Smooth muscle cell (in vitro differentiated cells): ENCODE data around the gene MAT2A. TPM values are rescaled to one million over a fixed set of nuclear protein-coding genes. Genes with fewer than 3 reads are reported as not detected.
"Not testable (repeated sequence)": the region's sequence is repeated elsewhere in the genome, so short reads cannot be mapped to it uniquely, and the experiment has no call there.

Experiments
- DNase-seq: peaks from one replicate; lab custom pipeline; 2025; ENCODE audit not compliant: unreplicated experiment; lab: John Stamatoyannopoulos, UW
- H2AFZ ChIP-seq: fragments of 200-600 bp; sonication (generic); 2 replicates; pipeline ENCODE4 v1.6.0; 2016; ENCODE audit warnings: antibody characterized with exemption, low read depth, mild to moderate bottlenecking
- H3F3A ChIP-seq: fragments of 200-600 bp; sonication (generic); 2 replicates; pipeline ENCODE4 v1.6.0; 2017; ENCODE audit warnings: antibody characterized with exemption, low read depth
- H3K27ac ChIP-seq: fragments of 200-600 bp; sonication (generic); 2 replicates; pipeline ENCODE4 v1.5.1; 2016; ENCODE audit warnings: low read depth, mild to moderate bottlenecking
- H3K27me3 ChIP-seq: fragments of 200-600 bp; sonication (generic); 2 replicates; pipeline ENCODE4 v1.6.1; 2016; ENCODE audit warnings: low read depth, mild to moderate bottlenecking
- H3K36me3 ChIP-seq: fragments of 200-600 bp; sonication (generic); 2 replicates; pipeline ENCODE4 v1.5.1; 2016; ENCODE audit warnings: low read depth
- H3K4me1 ChIP-seq: fragments of 200-600 bp; sonication (generic); 2 replicates; pipeline ENCODE4 v1.5.1; 2016; ENCODE audit warnings: low read depth
- H3K4me2 ChIP-seq: fragments of 200-600 bp; sonication (generic); 2 replicates; pipeline ENCODE4 v1.6.0; 2016; ENCODE audit warnings: mild to moderate bottlenecking
- H3K4me3 ChIP-seq: fragments of 200-600 bp; sonication (generic); 2 replicates; pipeline ENCODE4 v1.5.1; 2016; ENCODE audit warnings: mild to moderate bottlenecking
- H3K79me2 ChIP-seq: fragments of 200-600 bp; sonication (generic); 2 replicates; pipeline ENCODE4 v1.6.0; 2016; ENCODE audit warnings: low read depth, mild to moderate bottlenecking
- H3K9ac ChIP-seq: fragments of 200-600 bp; sonication (generic); 2 replicates; pipeline ENCODE4 v1.6.0; 2016; ENCODE audit warnings: low read depth
- H3K9me3 ChIP-seq: fragments of 200-600 bp; sonication (generic); replicated peaks from 2 replicates; pipeline ENCODE4 v1.5.1; 2016; ENCODE audit warnings: low read depth
- H4K20me1 ChIP-seq: fragments of 200-600 bp; sonication (generic); 2 replicates; pipeline ENCODE4 v1.6.0; 2016; ENCODE audit warnings: low read depth
- WGBS: methylation state at CpG from one replicate; pipeline ENCODE4 v1.1.7; 2016; ENCODE audit warnings: low lambda C conversion rate; 5-methylcytosine and 5-hydroxymethylcytosine counted together
- polyA plus RNA-seq: library from polyadenylated mRNA; unstranded; fragments of >200 nt; fragmentation: Nextera tagmentation; extraction: Ambion mirVana; gene quantifications from 2 replicates; pipeline ENCODE4 v1.2.1, GENCODE V29; 2016
- small RNA-seq: library from RNA; depleted of rRNA; stranded (forward); fragments of <200 nt; gene quantifications from one replicate; pipeline ENCODE3, GENCODE V24; 2014
- total RNA-seq: library from RNA; depleted of rRNA; stranded (reverse); fragments of >200 nt; gene quantifications from 2 replicates; pipeline ENCODE4 v1.2.3, GENCODE V29; 2014
- TF ChIP-seq, protein P1 (sequence below): fragments of 200-600 bp; sonication (generic); IDR thresholded peaks from 2 replicates; pipeline ENCODE4 v1.5.1; 2017; ENCODE audit warnings: borderline replicate concordance, mild to moderate bottlenecking, antibody characterized with exemption; ENCODE audit not compliant: insufficient read depth, poor library complexity, severe bottlenecking

The MAT2A gene
- total and polyA plus RNA-seq, 2 experiments from 2014 or later, result 93.8 to 108 TPM

DNA sequence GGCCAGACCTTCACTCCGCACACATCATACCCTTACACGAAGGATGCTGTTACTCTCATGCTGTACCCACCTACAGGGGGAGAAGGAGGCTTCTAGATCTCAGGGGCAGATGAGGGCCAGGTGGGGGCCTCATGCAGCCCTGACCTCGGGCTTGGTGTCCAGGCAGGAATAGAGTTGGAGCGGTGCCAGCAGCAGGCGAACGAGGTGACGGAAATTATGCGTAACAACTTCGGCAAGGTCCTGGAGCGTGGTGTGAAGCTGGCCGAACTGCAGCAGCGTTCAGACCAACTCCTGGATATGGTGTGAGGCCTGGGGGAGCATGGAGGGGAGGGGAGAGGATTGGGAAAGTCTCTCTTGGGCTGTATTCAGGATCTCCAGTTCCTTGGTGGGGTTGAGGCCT lies 52.6 kb downstream of the MAT2A start:
- H3K4me2 ChIP-seq, result peak overlapping the region; percentile 79
- H3K27ac ChIP-seq, result peak overlapping the region; percentile 87
- H3K36me3 ChIP-seq, result no peaks in the 10 kb centered on the region
- peaks cover 7% of the 10 kb centered on the region for H3K79me2 ChIP-seq
- peak overlapping the region; percentile 10 for H3K9ac ChIP-seq
- no peaks in the 10 kb centered on the region for H3K9me3 ChIP-seq
- peaks cover 7% of the 10 kb centered on the region for H3F3A ChIP-seq
- TF ChIP-seq, protein P1, sequence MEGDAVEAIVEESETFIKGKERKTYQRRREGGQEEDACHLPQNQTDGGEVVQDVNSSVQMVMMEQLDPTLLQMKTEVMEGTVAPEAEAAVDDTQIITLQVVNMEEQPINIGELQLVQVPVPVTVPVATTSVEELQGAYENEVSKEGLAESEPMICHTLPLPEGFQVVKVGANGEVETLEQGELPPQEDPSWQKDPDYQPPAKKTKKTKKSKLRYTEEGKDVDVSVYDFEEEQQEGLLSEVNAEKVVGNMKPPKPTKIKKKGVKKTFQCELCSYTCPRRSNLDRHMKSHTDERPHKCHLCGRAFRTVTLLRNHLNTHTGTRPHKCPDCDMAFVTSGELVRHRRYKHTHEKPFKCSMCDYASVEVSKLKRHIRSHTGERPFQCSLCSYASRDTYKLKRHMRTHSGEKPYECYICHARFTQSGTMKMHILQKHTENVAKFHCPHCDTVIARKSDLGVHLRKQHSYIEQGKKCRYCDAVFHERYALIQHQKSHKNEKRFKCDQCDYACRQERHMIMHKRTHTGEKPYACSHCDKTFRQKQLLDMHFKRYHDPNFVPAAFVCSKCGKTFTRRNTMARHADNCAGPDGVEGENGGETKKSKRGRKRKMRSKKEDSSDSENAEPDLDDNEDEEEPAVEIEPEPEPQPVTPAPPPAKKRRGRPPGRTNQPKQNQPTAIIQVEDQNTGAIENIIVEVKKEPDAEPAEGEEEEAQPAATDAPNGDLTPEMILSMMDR, result no peak
- 85% methylated on average over 12 of the region's 12 CpGs for WGBS
- DNase-seq, result no peak
- no peak overlapping the region for H3K4me3 ChIP-seq
- no peaks in the 10 kb centered on the region for H3K27me3 ChIP-seq
- H3K4me1 ChIP-seq, result peaks cover 8% of the 10 kb centered on the region
- peaks cover 5% of the 10 kb centered on the region for H4K20me1 ChIP-seq
- no peak overlapping the region for H2AFZ ChIP-seq

DNA sequence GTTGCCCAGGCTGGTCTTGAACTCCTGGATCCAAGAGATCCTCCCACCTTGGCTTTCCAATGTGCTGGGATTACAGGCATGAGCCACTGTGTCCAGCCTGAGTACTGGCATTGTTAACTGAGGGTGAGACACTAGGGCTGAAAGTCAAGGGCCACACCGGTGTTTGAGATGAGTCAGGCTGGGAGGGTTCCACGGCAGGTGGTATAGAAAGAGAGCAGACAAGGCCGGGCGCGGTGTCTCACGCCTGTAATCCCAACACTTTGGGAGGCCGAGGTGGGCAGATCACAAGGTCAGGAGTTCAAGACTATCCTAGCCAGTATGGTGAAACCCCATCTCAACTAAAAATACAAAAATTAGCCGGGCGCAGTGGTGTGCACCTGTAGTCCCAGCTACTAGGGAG lies 53.3 kb downstream of the MAT2A start:
- H3K4me1 ChIP-seq, DNase-seq, H3K27ac ChIP-seq, H3K4me3 ChIP-seq, H3K36me3 ChIP-seq, H2AFZ ChIP-seq, H3K9ac ChIP-seq, H3K9me3 ChIP-seq, H3K4me2 ChIP-seq, H3K27me3 ChIP-seq, H3F3A ChIP-seq: not testable (repeated sequence)
- peaks cover 13% of the 10 kb centered on the region for H4K20me1 ChIP-seq
- WGBS, result 93% methylated on average over 9 of the region's 9 CpGs
- peaks cover 14% of the 10 kb centered on the region for H3K79me2 ChIP-seq

DNA sequence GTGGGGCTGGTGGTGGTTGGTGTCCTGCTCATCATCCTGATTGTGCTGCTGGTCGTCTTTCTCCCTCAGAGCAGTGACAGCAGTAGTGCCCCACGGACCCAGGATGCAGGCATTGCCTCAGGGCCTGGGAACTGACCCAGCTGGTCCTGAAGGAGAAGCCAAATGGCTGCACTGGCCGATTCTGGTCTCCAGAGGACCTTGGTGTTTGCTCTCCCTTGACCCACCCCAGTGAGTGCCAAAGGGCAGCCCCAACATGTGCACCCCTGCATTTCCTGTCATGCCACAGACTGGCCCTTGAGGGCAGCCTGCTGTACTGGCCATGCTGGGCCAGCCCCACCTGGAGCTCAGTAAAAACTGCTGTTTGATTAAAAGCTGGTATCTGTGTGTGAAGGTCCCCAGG lies 54.1 kb downstream of the MAT2A start:
- 74% methylated on average over 3 of the region's 3 CpGs for WGBS
- Histone ChIP-seq H4K20me1 (peaks cover 15% of the 10 kb centered on the region), H3K36me3 (no peaks in the 10 kb centered on the region), H3K4me3 (no peak overlapping the region), H3K4me2 (no peak overlapping the region), H2AFZ (no peak overlapping the region), H3K27me3 (no peaks in the 10 kb centered on the region), H3K9me3 (no peaks in the 10 kb centered on the region), H3K79me2 (peaks cover 18% of the 10 kb centered on the region), H3K9ac (no peak overlapping the region), H3K27ac (no peak overlapping the region), H3F3A (peaks cover 7% of the 10 kb centered on the region), H3K4me1 (peaks cover 9% of the 10 kb centered on the region)
- TF ChIP-seq, protein P1, result no peak
- DNase-seq, result no peak

Small RNA genes within 50 kb of the gene (small RNA-seq; reads per million reads assigned to genes)
- gene RN7SL126P, result not detected

Other genes starting within 250 kb of the MAT2A start
- gene TGOLN2, start 211.2 kb upstream of the MAT2A start, total RNA-seq, result 51.4 and 52.0 TPM in 2 replicates
- 34.4 and 37.1 TPM in 2 replicates for gene TGOLN2, start 211.2 kb upstream of the MAT2A start, polyA plus RNA-seq
- 24.1 and 29.9 TPM in 2 replicates for gene RETSAT, start 184.6 kb upstream of the MAT2A start, total RNA-seq
- 17.9 and 20.6 TPM in 2 replicates for gene RETSAT, start 184.6 kb upstream of the MAT2A start, polyA plus RNA-seq
- gene ELMOD3, start 184.4 kb upstream of the MAT2A start, total RNA-seq, result 13.3 and 28.2 TPM in 2 replicates
- 15.2 and 16.4 TPM in 2 replicates for gene ELMOD3, start 184.4 kb upstream of the MAT2A start, polyA plus RNA-seq
- 50.1 and 51.6 TPM in 2 replicates for gene CAPG, start 128.8 kb upstream of the MAT2A start, total RNA-seq
- 96.2 and 183 TPM in 2 replicates for gene CAPG, start 128.8 kb upstream of the MAT2A start, polyA plus RNA-seq
- not detected in 2 replicates for gene SH2D6, start 120.5 kb upstream of the MAT2A start, total RNA-seq
- gene SH2D6, start 120.5 kb upstream of the MAT2A start, polyA plus RNA-seq, result not detected in 2 replicates
- 44.0 and 83.2 TPM in 2 replicates for gene GGCX, start 22.3 kb downstream of the MAT2A start, total RNA-seq
- gene GGCX, start 22.3 kb downstream of the MAT2A start, polyA plus RNA-seq, result 33.2 and 44.5 TPM in 2 replicates
- gene VAMP8, start 38.4 kb downstream of the MAT2A start, total RNA-seq, result 9.4 and 15.1 TPM in 2 replicates
- gene VAMP8, start 38.4 kb downstream of the MAT2A start, polyA plus RNA-seq, result 17.5 and 72.9 TPM in 2 replicates
- gene VAMP5, start 45.3 kb downstream of the MAT2A start, total RNA-seq, result 5.0 and 6.6 TPM in 2 replicates
- gene VAMP5, start 45.3 kb downstream of the MAT2A start, polyA plus RNA-seq, result 35.0 and 35.9 TPM in 2 replicates
- gene RNF181, start 56.6 kb downstream of the MAT2A start, total RNA-seq, result 167 and 195 TPM in 2 replicates
- 316 and 328 TPM in 2 replicates for gene RNF181, start 56.6 kb downstream of the MAT2A start, polyA plus RNA-seq
- gene TMEM150A, start 63.5 kb downstream of the MAT2A start, total RNA-seq, result 7.7 and 9.1 TPM in 2 replicates
- 20.0 and 24.1 TPM in 2 replicates for gene TMEM150A, start 63.5 kb downstream of the MAT2A start, polyA plus RNA-seq
- gene C2orf68, start 72.9 kb downstream of the MAT2A start, total RNA-seq, result 7.9 and 9.1 TPM in 2 replicates
- gene C2orf68, start 72.9 kb downstream of the MAT2A start, polyA plus RNA-seq, result 10.1 and 11.6 TPM in 2 replicates
- 58.5 and 74.3 TPM in 2 replicates for gene USP39, start 77.0 kb downstream of the MAT2A start, total RNA-seq
- gene USP39, start 77.0 kb downstream of the MAT2A start, polyA plus RNA-seq, result 39.5 and 45.9 TPM in 2 replicates
- gene SFTPB, start 129.0 kb downstream of the MAT2A start, total RNA-seq, result not detected in 2 replicates
- gene SFTPB, start 129.0 kb downstream of the MAT2A start, polyA plus RNA-seq, result not detected in 2 replicates
- not detected in 2 replicates for gene GNLY, start 155.2 kb downstream of the MAT2A start, total RNA-seq
- gene GNLY, start 155.2 kb downstream of the MAT2A start, polyA plus RNA-seq, result not detected in 2 replicates
- 5.2 and 6.5 TPM in 2 replicates for gene ATOH8, start 214.8 kb downstream of the MAT2A start, total RNA-seq
- gene ATOH8, start 214.8 kb downstream of the MAT2A start, polyA plus RNA-seq, result 4.6 and 5.2 TPM in 2 replicates